H1 (cell line): ENCODE results near the gene MTF1. TPM values are rescaled to one million over a fixed set of nuclear protein-coding genes. Genes with fewer than 3 reads are reported as not detected.

Source experiments
- NRF1 ChIP-seq: IDR thresholded peaks from 2 replicates; pipeline ENCODE4 v1.6.1; 2011; ENCODE audit warnings: mild to moderate bottlenecking, low read depth, low read length, improper control_type of control experiment
- RBBP5 ChIP-seq: IDR thresholded peaks from 2 replicates; pipeline ENCODE4 v1.7.1; 2012; ENCODE audit warnings: low read depth, mild to moderate bottlenecking, inconsistent platforms, low read length, moderate library complexity, borderline replicate concordance
- SAP30 ChIP-seq: fragments of 300-600 bp; sonication (generic); IDR thresholded peaks from 2 replicates; pipeline ENCODE4 v1.7.1; 2012; ENCODE audit warnings: low read length, moderate library complexity, mild to moderate bottlenecking, inconsistent platforms; ENCODE audit not compliant: insufficient read depth, insufficient replicate concordance
- SIN3A ChIP-seq, 2 experiments: IDR thresholded peaks in 1 of 2; conservative IDR thresholded peaks in 1 of 2; 2 replicates each; pipeline ENCODE4 v1.6.1; 2011 to 2012; ENCODE audit warnings: low read length in 2 of 2, improper control_type of control experiment in 1 of 2, low read depth in 1 of 2, mild to moderate bottlenecking in 1 of 2
- SIRT6 ChIP-seq: IDR thresholded peaks from one replicate; pipeline ENCODE4 v1.7.1; 2012; ENCODE audit warnings: low read length, inconsistent platforms
- polyA plus RNA-seq, 7 experiments: library from polyadenylated mRNA; depleted of rRNA in 3 of 7; stranded (reverse) in 5 of 7; unstranded in 2 of 7; fragments of >200 nt in 5 of 7; fragments of 200-250 nt in 2 of 7; gene quantifications; 1 replicate in 5 of 7; 2 replicates in 1 of 7; 4 replicates in 1 of 7; pipeline versions ENCODE4 v1.2.1 to v1.2.3, GENCODE V29; 2011 to 2013; ENCODE audit warnings: missing spikeins in 2 of 7, mixed read lengths in 2 of 7
- total RNA-seq: library from RNA; stranded (reverse); fragmentation: NEBNext Ultra II Directional; extraction: Animal tissue kit (Norgen Biotek cat#: 25700); gene quantifications from 2 replicates; pipeline ENCODE4 v1.2.1, GENCODE V29; 2021

Gene MTF1
- total and polyA plus RNA-seq, 2 of the 8 experiments (the other 6 are each of a cell fraction or from before 2014, with no cell fraction given), result 4.0 to 15.5 TPM

DNA sequence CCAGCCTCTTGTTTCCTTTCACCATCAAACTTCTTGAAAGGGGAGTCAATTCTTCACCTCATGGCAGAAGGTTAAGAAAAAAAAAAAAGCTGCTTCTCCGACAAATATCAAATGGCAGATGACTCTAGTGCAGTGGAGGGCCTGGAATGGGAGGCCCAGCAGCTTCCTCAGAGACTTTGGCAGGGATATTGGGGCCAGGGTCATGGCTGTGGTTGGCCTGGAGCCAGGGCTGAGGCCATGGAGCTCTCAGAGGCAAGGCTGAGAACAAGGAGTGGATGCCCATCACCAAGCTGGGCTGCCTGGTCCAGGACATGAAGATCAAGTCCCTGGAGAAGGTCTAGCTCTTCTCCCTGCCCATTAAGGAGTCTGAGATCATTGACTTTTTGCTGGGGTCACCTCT lies 18.7 kb downstream of the MTF1 start (continued):
- no peak for TF ChIP-seq SIRT6
- TF ChIP-seq NRF1, result no peak
- TF ChIP-seq SAP30, result no peak
- TF ChIP-seq RBBP5, result no peak
- TF ChIP-seq SIN3A (conservative IDR thresholded peaks at IDR 0.05 in 1 of 2, IDR thresholded peaks at IDR 0.05 in 1 of 2; ENCODE audit: low read depth in 1 of 2, low read length in 2 of 2), result no peak
- TF ChIP-seq, all 59 proteins: peak for 0
